Tibial artery (tissue), 4 donors: ENCODE measurements around the gene SMIM1.

Experiments
- DNase-seq, 2 donors: peaks; one replicate each; pipeline ENCODE4 v3.0.0-alpha.2; 2019
- H3K27ac ChIP-seq, 2 donors: fragments of 200-600 bp; sonication (generic) in 1 of 2; 1 replicate in 1 of 2; 2 replicates in 1 of 2; pipeline ENCODE4 v1.5.1; 2018 to 2019; ENCODE audit warnings: mild to moderate bottlenecking in 1 of 2
- H3K27me3 ChIP-seq, 2 donors: fragments of 200-600 bp; sonication (generic) in 1 of 2; one replicate each; pipeline versions ENCODE4 v1.5.1 to v1.6.0; 2016 to 2019
- H3K36me3 ChIP-seq, 3 donors: fragments of 200-600 bp; sonication (generic) in 2 of 3; one replicate each; pipeline ENCODE4 v1.5.1; 2016 to 2019; ENCODE audit warnings: mild to moderate bottlenecking in 2 of 3
- H3K4me1 ChIP-seq, 4 donors: fragments of 200-600 bp; sonication (generic) in 2 of 4; 1 replicate in 3 of 4; 2 replicates in 1 of 4; pipeline ENCODE4 v1.5.1; 2016 to 2019
- H3K4me3 ChIP-seq, 2 donors: fragments of 200-600 bp; sonication (generic) in 1 of 2; 1 replicate in 1 of 2; 2 replicates in 1 of 2; pipeline ENCODE4 v1.5.1; 2018 to 2019; ENCODE audit warnings: mild to moderate bottlenecking in 2 of 2
- H3K9me3 ChIP-seq, 3 donors: fragments of 200-600 bp; sonication (generic) in 1 of 3; one replicate each; pipeline ENCODE4 v1.5.1; 2016 to 2019
- CTCF ChIP-seq, 2 experiments: fragments of 200-600 bp in 1 of 2; fragments of 450-650 bp in 1 of 2; IDR thresholded peaks; one replicate each; pipeline ENCODE4 v1.5.1; 2017 to 2019; ENCODE audit warnings: antibody characterized with exemption in 2 of 2, mild to moderate bottlenecking in 1 of 2, moderate library complexity in 1 of 2
- intact Hi-C: fragments of 100-400 bp; cut with DNase I; formaldehyde crosslinking; loops from one replicate; pipeline ENCODE4 v1.15.0; 2023; ENCODE audit warnings: low total_unique reads

Gene SMIM1

GRCh38 chr1:3820316-3820715 is 47.8 kb downstream of the SMIM1 start:
- peaks cover 49 to 97% (median 75%) of the 10 kb centered on the region in 3 donors for H3K36me3 ChIP-seq
- H3K4me1 ChIP-seq = no peaks in the 10 kb centered on the region
- no peak for TF ChIP-seq CTCF (IDR thresholded peaks at IDR 0.05)
- H3K4me3 ChIP-seq = no peak overlapping the region
- H3K9me3 ChIP-seq = no peaks in the 10 kb centered on the region
- intact Hi-C loops = no loop called here
- no peaks in the 10 kb centered on the region for H3K27me3 ChIP-seq
- peak in 1 of 2 donors; percentile 3 for DNase-seq
- no peak overlapping the region for H3K27ac ChIP-seq

DNA sequence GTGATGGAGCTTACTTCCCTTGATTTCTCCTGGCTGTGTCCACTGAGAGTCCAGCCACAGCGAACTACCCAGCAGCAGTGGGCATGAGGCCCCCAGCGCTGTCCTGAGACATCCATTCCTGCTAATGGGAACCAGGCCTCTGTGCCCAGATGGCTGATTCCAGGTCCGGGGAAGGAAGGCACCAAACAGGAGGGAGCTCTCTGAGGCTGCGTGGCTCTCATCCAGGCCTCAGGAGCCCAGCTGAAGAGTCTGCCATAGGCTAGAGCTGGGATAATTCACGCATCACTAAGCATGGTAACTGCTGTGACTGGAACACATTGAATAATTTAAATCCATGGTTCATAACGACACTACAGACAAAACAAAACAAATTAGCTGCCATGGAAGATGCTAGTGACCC is 48.5 kb downstream of the SMIM1 start:
- Histone ChIP-seq H3K4me1 (no peaks in the 10 kb centered on the region), H3K9me3 (no peaks in the 10 kb centered on the region), H3K27ac (no peak overlapping the region), H3K36me3 (peaks cover 47 to 97% (median 75%) of the 10 kb centered on the region in 3 donors), H3K4me3 (no peak overlapping the region), H3K27me3 (no peaks in the 10 kb centered on the region)
- intact Hi-C loops = no loop called here
- no peak for TF ChIP-seq CTCF (IDR thresholded peaks at IDR 0.05)
- peak in 1 of 2 donors; percentile 44 for DNase-seq

DNA sequence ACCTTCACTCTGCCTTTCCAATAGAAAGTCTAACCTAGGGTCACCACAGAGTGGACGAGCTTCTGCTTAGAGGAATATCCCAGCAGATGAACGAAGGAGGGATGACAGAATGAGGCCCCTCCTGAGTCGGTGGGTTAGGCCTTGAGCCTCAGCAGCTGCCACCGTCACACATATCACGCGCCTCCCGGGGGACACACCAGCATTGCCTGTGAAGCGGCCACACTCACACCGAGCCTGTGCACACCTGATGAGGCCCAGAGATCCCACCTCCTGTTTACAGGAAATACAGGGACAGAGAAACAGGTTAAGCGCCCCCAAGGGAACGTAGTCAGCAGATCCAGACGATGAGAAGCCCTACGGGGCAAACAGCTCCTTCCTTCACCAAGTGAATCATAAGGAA is 48.9 kb downstream of the SMIM1 start:
- Histone ChIP-seq H3K27ac (no peak overlapping the region), H3K9me3 (no peaks in the 10 kb centered on the region), H3K36me3 (peaks cover 49 to 97% (median 75%) of the 10 kb centered on the region in 3 donors), H3K27me3 (no peaks in the 10 kb centered on the region), H3K4me1 (no peaks in the 10 kb centered on the region), H3K4me3 (no peak overlapping the region)
- peak in 1 of 2 donors; percentile 41 for DNase-seq
- TF ChIP-seq CTCF (IDR thresholded peaks at IDR 0.05) = no peak
- intact Hi-C loops = no loop called here

DNA sequence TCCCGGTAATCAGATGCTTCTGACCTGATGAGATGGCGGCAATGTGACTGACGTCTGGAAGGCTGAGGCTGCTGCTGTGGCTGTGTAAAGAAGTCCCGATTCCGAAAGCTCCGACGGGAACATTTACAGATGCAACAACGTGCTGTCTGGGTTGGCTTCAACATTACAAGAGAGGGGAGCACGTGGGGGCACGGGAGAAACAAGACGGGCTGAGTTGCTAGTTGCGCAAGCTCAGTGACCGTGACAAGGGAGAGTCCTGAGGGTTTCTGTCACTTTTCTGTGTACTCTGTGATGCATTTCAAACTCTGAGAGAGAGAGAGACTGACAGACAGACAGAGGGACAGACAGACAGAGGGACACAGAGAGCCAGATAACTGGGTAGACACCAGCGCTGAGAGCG is 49.4 kb downstream of the SMIM1 start:
- Histone ChIP-seq H3K27me3 (no peaks in the 10 kb centered on the region), H3K27ac (no peak overlapping the region), H3K36me3 (peaks cover 53 to 98% (median 78%) of the 10 kb centered on the region in 3 donors), H3K9me3 (no peaks in the 10 kb centered on the region), H3K4me1 (no peaks in the 10 kb centered on the region), H3K4me3 (no peak overlapping the region)
- intact Hi-C loops = no loop called here
- TF ChIP-seq CTCF (IDR thresholded peaks at IDR 0.05) = no peak
- DNase-seq = peak in 1 of 2 donors; percentile 38

DNA sequence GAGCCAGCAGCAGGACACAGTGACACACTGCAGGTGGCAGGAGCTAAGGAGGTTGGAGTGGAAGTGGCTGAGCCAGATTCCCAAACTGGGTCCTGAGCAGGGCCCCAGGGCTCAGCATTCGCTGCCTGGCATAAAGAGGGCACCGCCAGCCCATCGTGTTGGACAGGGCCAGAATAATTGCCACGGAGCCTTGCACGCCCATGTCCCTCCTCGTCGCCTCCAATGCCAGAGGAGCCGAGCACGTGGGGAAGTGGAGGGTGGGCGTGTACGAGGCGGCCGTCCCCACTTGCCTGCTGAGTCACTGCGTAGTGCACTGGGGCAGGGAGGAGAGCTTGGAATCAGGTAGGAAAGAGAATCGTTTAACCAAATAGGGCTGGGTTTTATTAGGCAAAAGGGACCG is 49.9 kb downstream of the SMIM1 start:
- intact Hi-C loops = no loop called here
- Histone ChIP-seq H3K27ac (no peak overlapping the region), H3K27me3 (no peaks in the 10 kb centered on the region), H3K4me1 (no peaks in the 10 kb centered on the region), H3K4me3 (no peak overlapping the region), H3K36me3 (peaks cover 58 to 100% (median 82%) of the 10 kb centered on the region in 3 donors), H3K9me3 (no peaks in the 10 kb centered on the region)
- peak in 1 of 2 donors; percentile 50 for DNase-seq
- TF ChIP-seq CTCF (IDR thresholded peaks at IDR 0.05) = no peak

GRCh38 chr1:3824650-3825049 is 52.1 kb downstream of the SMIM1 start:
- intact Hi-C loops = no loop called here
- Histone ChIP-seq H3K9me3 (no peaks in the 10 kb centered on the region), H3K27ac (no peak overlapping the region), H3K27me3 (no peaks in the 10 kb centered on the region), H3K4me1 (no peaks in the 10 kb centered on the region), H3K36me3 (peaks cover 71 to 100% (median 92%) of the 10 kb centered on the region in 3 donors), H3K4me3 (no peak overlapping the region)
- TF ChIP-seq CTCF (IDR thresholded peaks at IDR 0.05) = no peak
- DNase-seq = peak in 1 of 2 donors; percentile 17
